KMS-11 (cell line): ENCODE measurements around the gene FECH.

Experiments used
- H2AFZ ChIP-seq: fragments of 200-600 bp; sonication (generic); 2 replicates; pipeline ENCODE4 v1.6.1; 2016; ENCODE audit warnings: antibody characterized with exemption, mixed run types, low read depth
- H3K27ac ChIP-seq: fragments of 200-600 bp; sonication (generic); 2 replicates; pipeline ENCODE4 v1.6.1; 2016; ENCODE audit warnings: mild to moderate bottlenecking, mixed run types
- H3K27me3 ChIP-seq: fragments of 200-600 bp; sonication (generic); 2 replicates; pipeline ENCODE4 v1.6.1; 2017; ENCODE audit warnings: mild to moderate bottlenecking, low read depth, mixed run types, moderate library complexity; ENCODE audit not compliant: insufficient read depth
- H3K36me3 ChIP-seq: fragments of 200-600 bp; sonication (generic); 2 replicates; pipeline ENCODE4 v1.6.1; 2017; ENCODE audit warnings: mild to moderate bottlenecking, mixed run types; ENCODE audit not compliant: insufficient read depth
- H3K4me1 ChIP-seq: fragments of 200-600 bp; sonication (generic); 2 replicates; pipeline ENCODE4 v1.6.1; 2016; ENCODE audit warnings: mild to moderate bottlenecking, low read depth, mixed run types; ENCODE audit not compliant: poor library complexity, severe bottlenecking
- H3K4me2 ChIP-seq: fragments of 200-600 bp; sonication (generic); 2 replicates; pipeline ENCODE4 v1.7.0; 2016; ENCODE audit warnings: mild to moderate bottlenecking, mixed run types
- H3K4me3 ChIP-seq: fragments of 200-600 bp; sonication (generic); IDR thresholded peaks from 2 replicates; pipeline ENCODE4 v1.6.1; 2017; ENCODE audit warnings: low read depth, low read length, mixed read lengths; ENCODE audit not compliant: insufficient read depth
- H3K79me2 ChIP-seq: fragments of 200-600 bp; sonication (generic); 2 replicates; pipeline ENCODE4 v1.6.1; 2016; ENCODE audit warnings: low read depth, mixed run types; ENCODE audit not compliant: insufficient read depth
- H3K9ac ChIP-seq: fragments of 200-600 bp; sonication (generic); 2 replicates; pipeline ENCODE4 v1.6.1; 2016; ENCODE audit warnings: mild to moderate bottlenecking, mixed run types
- H4K20me1 ChIP-seq: fragments of 200-600 bp; sonication (generic); 2 replicates; pipeline ENCODE4 v1.6.1; 2016; ENCODE audit warnings: mild to moderate bottlenecking, mixed run types; ENCODE audit not compliant: insufficient read depth
- TF ChIP-seq, protein P1 (sequence below): fragments of 200-600 bp; sonication (generic); conservative IDR thresholded peaks from 2 replicates; pipeline ENCODE4 v1.6.1; 2017; ENCODE audit warnings: low read depth, mild to moderate bottlenecking, antibody characterized with exemption, low read length, moderate library complexity, mixed read lengths

FECH gene

DNA sequence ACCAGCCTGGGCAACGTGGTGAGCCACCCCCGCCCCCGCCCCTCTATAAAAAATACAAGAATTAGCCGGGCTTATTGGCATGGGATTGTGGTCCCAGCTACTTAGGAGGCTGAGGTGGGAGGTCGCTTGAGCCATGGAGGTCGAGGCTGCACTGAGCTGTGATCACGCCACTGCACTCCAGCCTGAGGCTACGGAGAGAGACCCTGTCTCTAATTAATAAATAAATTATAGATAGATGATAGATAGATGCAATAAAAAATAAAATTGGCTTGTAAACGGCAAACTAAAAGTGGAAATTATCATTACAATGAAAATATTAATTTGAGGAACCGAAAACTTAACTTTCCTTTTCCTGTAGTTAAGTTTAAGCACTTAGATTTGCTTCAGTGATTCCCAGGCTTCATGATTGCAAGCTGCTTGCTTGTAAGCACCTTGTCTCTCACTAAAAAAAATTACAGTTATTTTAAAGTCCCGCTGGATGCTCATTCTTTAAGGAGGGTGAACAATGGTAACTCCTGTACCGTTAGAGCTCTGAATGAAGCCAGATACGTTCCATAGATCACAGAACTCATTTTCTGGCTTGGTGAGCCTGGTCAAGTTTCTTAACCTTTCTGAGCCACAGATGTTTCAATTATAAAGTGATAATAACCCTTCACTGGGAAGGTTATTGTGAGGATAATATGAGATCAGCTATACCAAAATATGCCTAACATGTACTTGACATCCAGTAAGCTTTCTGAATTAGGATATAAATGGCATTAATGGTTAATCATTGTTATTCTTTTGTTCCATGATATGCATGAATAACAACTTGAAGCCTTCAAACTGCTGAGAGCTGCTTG, 44.5 kb upstream of the FECH start:
- Histone ChIP-seq H3K27me3 (no peaks in the 10 kb centered on the region), H3K4me3 (no peak overlapping the region), H3K4me2 (peak overlapping the region; percentile 62), H3K4me1 (peaks cover 22% of the 10 kb centered on the region), H3K36me3 (no peaks in the 10 kb centered on the region), H3K9ac (peak overlapping the region; percentile 87), H4K20me1 (no peaks in the 10 kb centered on the region), H3K79me2 (no peaks in the 10 kb centered on the region), H2AFZ (peak overlapping the region; percentile 100), H3K27ac (peak overlapping the region; percentile 64)
- TF ChIP-seq, protein P1, sequence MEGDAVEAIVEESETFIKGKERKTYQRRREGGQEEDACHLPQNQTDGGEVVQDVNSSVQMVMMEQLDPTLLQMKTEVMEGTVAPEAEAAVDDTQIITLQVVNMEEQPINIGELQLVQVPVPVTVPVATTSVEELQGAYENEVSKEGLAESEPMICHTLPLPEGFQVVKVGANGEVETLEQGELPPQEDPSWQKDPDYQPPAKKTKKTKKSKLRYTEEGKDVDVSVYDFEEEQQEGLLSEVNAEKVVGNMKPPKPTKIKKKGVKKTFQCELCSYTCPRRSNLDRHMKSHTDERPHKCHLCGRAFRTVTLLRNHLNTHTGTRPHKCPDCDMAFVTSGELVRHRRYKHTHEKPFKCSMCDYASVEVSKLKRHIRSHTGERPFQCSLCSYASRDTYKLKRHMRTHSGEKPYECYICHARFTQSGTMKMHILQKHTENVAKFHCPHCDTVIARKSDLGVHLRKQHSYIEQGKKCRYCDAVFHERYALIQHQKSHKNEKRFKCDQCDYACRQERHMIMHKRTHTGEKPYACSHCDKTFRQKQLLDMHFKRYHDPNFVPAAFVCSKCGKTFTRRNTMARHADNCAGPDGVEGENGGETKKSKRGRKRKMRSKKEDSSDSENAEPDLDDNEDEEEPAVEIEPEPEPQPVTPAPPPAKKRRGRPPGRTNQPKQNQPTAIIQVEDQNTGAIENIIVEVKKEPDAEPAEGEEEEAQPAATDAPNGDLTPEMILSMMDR, result no peak

DNA sequence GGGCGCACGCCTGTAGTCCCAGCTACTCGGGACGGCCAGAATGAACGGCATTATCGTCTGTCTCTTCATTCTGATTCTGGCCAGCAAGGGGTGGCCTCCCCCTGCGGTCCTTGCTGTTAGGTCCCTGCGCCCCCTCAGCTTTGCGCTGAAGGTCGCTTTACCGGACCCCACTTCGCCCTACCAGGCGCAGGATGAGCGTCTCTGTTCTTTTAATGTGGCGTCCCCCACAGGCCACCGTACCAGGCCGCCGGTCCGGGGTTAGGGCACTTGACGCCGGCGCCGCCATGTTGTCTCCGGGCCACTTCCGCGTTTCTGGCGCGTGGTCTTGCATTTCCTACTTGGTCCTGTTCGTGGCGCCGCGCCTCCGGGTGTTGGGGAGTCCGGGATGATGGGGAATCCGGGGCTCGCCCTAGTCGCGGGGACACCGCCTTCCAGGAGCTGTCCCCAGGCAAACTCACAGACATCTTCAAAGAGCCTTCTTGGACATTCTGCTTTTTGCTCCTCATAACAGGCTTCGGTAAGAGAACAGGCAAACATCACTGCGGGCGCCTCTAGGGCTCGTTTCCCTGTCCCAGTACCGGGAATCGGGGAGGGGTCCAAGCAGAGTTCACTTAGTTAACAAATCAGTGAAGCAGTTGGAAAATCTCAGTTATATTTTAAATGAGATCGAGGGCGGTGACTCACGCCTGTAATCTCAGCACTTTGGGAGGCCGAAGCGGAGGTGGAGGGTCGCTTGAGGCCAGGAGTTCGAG, 43.7 kb upstream of the FECH start:
- H3K27me3 ChIP-seq, result no peaks in the 10 kb centered on the region
- no peaks in the 10 kb centered on the region for H3K79me2 ChIP-seq
- no peaks in the 10 kb centered on the region for H4K20me1 ChIP-seq
- peak overlapping the region; percentile 64 for H3K27ac ChIP-seq
- TF ChIP-seq, protein P1, result peak; percentile 85
- no peaks in the 10 kb centered on the region for H3K36me3 ChIP-seq
- H2AFZ ChIP-seq, result peak overlapping the region; percentile 100
- H3K4me2 ChIP-seq, result peak overlapping the region; percentile 62
- H3K9ac ChIP-seq, result peak overlapping the region; percentile 87
- no peak overlapping the region for H3K4me3 ChIP-seq
- peaks cover 22% of the 10 kb centered on the region for H3K4me1 ChIP-seq

DNA sequence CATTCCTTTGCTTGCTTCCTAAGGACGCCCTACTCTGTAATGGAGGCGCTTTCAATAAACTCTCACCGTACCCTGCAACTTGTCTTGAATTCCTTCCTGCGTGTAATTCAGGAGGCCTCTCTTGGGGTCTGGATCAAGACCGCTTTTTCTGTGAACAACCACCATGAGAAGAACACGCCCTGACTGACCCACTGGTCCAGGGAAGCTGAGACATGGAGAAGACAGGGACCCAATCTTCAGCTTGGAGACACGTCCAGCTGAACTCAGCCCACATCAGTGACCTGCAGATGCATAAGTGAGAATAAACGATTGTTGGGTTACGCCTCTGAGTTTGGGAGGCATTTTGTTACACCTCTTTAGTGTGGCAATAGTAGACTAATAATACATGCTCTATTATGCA, 42.9 kb upstream of the FECH start:
- H3K4me2 ChIP-seq, result peak overlapping the region; percentile 62
- H3K27me3 ChIP-seq, result no peaks in the 10 kb centered on the region
- TF ChIP-seq, protein P1, result no peak
- H3K9ac ChIP-seq, result peak overlapping the region; percentile 87; the same call in 1 of the 2 replicates
- H3K27ac ChIP-seq, result peak overlapping the region; percentile 64; the same call in 1 of the 2 replicates
- no peak overlapping the region for H3K4me3 ChIP-seq
- no peaks in the 10 kb centered on the region for H3K79me2 ChIP-seq
- H3K36me3 ChIP-seq, result no peaks in the 10 kb centered on the region
- peaks cover 22% of the 10 kb centered on the region for H3K4me1 ChIP-seq
- peak overlapping the region; percentile 100 for H2AFZ ChIP-seq
- H4K20me1 ChIP-seq, result no peaks in the 10 kb centered on the region

DNA sequence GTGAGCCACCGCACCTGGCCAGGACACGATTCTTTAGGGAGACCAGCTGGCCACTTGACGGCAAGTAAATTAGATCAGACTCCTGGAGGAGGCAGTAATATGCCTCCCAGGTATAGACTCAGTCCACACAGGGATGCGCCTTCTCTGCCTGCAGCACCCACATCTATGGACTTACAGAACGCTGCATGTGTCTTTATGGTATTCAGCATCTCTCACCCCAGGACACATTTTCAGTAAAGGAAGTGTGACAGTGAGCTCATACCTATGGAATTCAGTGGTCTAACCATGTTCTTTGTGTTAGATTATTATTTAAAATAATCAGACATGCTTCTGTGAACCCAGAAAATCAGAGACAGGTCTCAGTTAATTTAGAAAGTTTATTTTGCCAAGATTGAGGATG, 41.0 kb upstream of the FECH start:
- H3K36me3 ChIP-seq, result no peaks in the 10 kb centered on the region
- H3K4me1 ChIP-seq, result peaks cover 22% of the 10 kb centered on the region
- no peak overlapping the region for H2AFZ ChIP-seq
- H3K27ac ChIP-seq, result no peak overlapping the region
- H3K4me3 ChIP-seq, result no peak overlapping the region
- H4K20me1 ChIP-seq, result no peaks in the 10 kb centered on the region
- no peak overlapping the region for H3K4me2 ChIP-seq
- no peaks in the 10 kb centered on the region for H3K79me2 ChIP-seq
- TF ChIP-seq, protein P1, result no peak
- no peak overlapping the region for H3K9ac ChIP-seq
- H3K27me3 ChIP-seq, result no peaks in the 10 kb centered on the region
